Measurements from ENCODE around the gene SRBD1. TPM values are rescaled to one million over a fixed set of nuclear protein-coding genes. Genes with fewer than 3 reads are reported as not detected.

The SRBD1 gene, protein sequence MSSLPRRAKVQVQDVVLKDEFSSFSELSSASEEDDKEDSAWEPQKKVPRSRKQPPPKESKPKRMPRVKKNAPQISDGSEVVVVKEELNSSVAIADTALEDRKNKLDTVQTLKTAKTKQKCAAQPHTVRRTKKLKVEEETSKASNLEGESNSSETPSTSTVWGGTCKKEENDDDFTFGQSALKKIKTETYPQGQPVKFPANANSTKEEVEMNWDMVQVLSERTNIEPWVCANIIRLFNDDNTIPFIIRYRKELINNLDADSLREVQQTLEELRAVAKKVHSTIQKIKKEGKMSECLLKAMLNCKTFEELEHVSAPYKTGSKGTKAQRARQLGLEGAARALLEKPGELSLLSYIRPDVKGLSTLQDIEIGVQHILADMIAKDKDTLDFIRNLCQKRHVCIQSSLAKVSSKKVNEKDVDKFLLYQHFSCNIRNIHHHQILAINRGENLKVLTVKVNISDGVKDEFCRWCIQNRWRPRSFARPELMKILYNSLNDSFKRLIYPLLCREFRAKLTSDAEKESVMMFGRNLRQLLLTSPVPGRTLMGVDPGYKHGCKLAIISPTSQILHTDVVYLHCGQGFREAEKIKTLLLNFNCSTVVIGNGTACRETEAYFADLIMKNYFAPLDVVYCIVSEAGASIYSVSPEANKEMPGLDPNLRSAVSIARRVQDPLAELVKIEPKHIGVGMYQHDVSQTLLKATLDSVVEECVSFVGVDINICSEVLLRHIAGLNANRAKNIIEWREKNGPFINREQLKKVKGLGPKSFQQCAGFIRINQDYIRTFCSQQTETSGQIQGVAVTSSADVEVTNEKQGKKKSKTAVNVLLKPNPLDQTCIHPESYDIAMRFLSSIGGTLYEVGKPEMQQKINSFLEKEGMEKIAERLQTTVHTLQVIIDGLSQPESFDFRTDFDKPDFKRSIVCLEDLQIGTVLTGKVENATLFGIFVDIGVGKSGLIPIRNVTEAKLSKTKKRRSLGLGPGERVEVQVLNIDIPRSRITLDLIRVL
- 18.0 and 27.5 TPM in 2 replicates for total RNA-seq

DNA sequence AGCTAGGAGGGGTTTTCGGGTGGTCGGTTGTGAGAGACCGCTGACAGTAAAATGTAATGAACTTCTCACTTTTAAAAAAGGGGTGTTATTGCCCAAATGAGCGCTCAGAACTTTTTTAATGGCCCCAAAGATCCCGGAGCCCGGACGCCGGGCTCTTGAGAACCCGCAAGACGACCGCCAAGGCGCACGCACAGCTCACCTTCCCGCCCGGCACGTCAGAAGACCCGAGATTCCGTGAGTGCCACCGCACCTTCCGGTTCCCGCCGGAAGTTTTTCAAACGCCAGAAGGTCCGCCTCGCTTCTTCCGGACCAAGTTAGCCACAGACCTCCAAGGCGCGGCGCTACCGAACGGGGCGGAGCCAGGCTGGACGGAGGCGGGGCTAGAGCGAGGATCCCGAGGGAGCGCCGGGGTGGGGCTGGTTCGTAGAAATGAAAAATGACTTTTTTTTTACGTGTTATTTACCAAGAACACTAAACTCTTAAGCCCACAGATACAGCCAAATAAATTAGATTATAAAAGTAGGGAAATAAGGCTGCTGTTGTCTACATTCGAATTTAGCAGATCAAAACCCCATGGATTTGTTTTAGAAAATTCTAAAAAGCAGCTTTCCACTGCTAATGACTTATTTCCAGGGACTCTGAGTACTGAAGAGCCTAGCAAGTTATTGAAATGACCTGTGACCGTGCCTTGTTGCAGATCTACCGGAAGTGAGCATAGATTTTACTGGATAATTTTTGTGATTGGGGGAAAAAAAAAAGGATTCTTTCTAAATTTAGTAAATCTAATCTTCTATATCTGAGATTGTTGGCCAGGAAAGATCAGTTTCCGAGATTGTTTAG is at the start of gene SRBD1:
TSS of gene SRBD1 (minus strand) at position 248 of the 840 bp plus-strand sequence. CDS start 5,826 bp downstream, outside the sequence.
- peak; percentile 95 for DNase-seq

DNA sequence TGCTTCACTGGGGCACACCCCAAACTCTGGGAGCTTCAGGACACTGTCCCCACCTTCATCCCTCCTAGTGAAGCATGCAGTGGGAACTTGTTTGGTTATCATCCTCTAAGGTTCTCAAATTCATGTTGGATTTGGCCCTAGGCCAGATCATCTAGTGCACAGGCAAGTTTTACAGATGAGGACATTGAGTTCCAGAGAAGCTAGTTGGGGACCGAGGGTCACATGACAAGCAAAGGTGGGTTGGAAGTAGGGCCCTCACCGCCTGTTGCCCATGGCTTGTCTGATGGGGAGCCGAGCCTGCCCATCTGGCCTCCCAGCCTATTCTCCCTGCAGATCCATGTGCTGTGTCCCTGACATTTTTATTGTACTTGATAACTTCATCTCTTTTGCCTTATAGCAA is 43.2 kb upstream of the SRBD1 start:
- DNase-seq: no peak

- DNase-seq: no peak
Measured at GRCh38 chr2:45653122-45653913, 42.3 kb upstream of the SRBD1 start.

GRCh38 chr2:45652090-45653031 is 41.3 kb upstream of the SRBD1 start:
- DNase-seq: peak; percentile 67

DNA sequence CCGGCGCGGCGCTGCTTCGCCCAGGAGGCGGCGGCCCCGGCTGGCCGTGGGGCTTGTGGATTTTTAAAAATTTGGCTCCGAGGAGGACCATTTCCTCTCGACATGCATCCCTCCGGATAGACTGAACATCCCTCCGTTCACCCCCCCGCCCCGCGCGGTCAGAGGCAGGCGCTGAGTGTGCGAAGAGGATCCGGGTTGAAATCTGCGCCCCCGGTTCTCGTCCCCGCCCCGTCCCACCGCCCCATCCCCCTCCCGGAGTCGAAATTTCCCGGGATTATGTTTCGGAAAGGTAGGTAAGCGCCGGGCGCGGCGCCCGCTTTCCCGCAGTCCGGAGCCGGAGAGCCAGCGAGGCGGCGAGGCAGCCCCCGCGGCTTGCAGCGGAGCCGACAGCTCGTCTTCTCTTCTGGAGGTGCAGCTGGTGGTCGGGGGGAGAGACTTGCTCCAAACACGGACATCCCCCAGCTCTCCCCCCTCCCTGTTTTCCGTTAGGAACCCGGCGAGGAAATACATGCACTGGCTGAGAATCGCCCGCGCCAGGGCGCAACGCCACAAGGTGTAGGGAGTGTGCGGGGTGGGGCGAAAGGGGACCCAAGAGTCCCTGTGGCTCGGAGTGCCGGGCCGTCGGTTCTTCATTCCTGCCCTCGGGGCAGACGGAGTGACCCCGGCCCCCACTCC is 40.5 kb upstream of the SRBD1 start, which contains the start of gene PRKCE:
TSS of gene PRKCE (plus strand) at position 261 of the 675 bp plus-strand sequence.
- peak; percentile 58 for DNase-seq

DNA sequence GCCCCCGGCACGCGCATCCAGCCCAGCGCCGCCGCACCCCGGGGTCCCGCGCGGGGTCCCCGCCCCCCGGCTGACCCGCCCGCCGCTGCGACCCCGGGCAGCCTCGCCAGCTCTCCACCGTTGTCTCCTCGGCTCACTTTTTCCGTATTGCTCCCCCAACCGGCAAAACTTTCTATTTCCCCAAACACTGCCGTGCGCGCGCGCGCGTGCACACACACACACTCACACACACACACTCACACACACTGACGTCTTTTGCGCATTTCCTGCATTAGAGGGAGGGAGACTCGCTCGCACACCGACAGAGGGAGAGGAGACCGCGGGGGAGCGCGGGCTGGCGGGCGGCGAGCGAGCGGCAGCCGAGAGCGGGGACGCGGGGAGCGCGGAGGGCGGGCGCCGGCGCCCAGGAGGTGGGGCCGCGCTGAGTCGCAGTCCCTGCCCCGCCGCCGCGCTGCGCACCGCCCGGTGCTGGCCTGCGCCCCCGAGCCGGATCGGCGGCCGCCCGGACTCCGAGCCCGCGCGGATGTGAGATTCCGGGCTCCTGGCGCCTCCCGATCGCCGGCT is 39.9 kb upstream of the SRBD1 start:
- DNase-seq: peak; percentile 98

DNA sequence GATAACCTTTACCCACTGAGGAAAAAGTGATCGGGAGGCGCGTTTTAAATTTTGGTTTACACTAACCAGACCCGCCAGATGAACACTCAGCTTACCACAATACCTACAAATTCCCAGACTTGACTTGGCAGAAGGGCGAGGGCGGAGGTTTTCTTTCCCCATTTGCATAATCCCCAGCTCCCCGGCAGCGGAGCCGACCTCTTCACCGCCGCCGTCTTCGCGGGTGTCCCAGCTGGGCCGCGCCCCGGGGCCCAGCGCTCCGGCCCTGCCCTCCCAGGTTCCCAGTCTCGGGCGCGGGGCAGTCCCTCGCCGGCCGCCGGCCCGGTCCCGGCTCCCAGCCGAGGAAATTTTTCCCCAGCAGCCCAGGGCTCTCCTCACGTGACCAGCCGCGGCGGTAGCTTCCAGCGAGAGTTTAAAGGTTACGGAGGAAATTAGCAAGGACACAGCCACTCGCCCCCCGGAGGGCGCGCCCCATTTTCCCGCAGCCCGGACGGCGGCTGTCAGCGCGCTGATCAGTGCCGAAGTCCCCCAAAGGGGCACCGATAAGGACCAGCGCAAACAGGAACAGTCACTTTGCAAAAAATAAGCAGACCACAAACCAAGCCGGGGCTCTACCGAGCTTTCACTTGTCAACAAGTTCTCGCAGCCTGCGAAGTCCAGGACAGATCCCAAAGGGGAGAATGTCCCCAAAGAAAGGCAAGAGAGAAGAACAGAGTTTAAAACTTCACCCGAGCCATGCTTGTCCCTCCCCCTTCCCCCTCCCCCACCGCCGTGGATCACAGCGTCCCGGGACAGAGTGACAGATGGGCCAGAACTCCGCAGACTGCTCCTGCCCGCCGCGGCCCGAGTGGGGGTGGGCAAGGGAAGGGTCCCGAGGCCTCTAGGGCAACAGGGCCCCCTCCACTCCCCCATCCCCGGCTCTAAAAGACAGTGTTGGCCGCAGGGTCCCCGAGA is 39.1 kb upstream of the SRBD1 start:
- peak; percentile 66 for DNase-seq

GRCh38 chr2:45649462-45649857 is 38.4 kb upstream of the SRBD1 start:
- peak; percentile 61 for DNase-seq

DNA sequence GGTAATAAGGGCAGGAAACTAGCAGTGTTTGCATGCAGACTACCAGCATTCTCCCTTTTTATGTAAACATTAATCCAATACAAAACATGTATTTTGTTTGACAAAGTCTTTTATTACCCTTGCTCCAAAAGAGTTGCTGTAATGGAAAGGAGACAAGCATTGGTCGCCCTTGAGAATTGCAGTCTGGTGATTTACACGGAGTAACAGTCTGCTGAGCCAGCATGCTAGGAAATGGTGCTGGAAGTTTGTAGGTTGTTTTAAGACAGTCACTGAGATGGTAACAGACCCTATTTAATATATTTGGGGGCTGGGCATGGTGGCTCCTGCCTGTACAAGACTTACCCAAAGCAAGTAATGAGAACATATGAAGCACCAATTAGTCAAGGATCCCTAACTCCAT is 37.6 kb upstream of the SRBD1 start:
- DNase-seq: no peak

- DNase-seq: no peak
Measured at GRCh38 chr2:45647986-45648520, 37.0 kb upstream of the SRBD1 start.

DNA sequence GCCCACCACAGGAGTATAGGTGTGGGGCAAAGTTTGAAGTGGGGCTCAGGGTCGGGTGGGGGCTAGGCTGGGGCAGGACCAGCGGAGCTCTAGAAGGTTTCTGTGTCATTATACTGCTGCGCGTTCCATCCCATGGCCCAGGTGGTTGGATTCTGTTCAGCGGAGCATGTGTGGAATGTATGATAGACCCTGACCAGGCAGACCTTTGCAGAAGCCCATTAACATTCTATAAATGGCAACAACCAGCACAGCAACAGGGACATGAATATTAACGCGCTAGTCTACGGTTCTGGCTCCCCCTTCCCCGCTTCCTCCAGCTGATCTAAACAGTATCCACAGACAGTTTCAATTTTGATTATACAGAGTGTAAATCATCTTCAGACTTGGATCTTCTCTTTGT is 36.3 kb upstream of the SRBD1 start:
- DNase-seq: no peak

GRCh38 chr2:45646289-45646688 is 35.2 kb upstream of the SRBD1 start:
- DNase-seq: no peak

DNA sequence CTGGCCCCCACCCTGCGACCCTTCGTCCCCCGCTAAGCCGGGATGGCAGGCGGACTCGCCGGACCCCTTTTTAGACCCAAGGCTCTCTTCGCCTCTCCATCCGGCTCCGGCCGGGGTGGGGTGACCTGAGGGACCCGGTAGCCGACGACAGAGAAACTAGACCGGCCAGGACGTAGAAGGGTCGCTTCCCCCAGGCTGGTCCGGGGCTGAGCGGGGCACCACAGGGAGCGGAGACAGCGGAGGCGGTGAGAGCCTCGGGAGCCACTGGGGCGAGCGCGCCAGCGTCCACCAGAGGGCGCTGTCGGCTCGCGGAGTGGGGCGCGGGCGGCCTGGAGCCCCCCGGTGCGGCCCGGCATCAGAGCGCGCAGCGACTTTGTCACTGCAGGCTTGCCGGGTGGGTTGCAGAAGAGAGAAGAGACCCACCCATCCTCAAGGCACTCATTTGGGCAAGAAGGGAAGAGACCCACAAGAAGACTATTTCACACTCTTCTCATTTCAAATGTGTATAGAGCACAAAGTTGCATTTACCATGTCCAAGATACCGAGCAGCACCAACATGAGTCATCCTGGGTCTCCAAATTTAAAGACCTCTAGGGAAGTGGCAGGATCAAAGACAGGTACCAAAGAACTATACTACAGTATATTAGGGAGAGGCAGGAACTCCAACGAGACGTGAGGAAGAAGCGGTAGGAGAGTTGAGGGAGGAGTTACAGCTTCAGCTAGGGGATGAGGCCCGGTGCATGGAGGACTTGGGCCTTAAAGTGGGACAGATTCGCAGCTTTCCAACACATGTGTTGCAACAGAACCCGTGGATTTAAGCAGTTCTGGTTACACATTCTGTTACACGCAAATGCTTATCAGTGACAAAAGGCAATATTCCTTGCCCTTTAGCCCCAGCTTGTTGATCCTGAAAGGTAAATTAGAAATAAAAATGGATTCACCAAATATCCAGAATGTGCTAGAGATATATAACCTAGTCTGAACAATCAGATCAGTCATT is 32.8 kb upstream of the SRBD1 start:
- DNase-seq: peak; percentile 76

DNA sequence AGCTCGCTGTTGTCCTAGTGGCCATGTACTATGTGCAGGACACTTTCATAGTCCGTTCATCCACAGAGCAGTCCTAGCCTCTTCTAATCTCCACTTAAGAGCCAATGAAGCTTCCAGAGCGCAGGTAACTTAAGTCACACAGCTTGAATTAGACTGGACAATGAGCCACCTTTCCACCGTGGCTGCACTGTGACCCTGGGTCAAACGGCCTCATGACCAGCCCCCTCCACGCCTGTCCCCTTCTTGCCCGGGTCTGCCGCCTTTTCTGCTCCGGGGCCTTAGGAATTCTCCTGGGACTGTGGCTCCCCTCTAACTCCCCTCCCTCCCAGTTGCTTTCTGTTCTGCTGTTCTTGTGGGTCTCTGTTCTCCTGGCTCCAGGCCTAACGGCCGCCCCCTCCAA is 32.0 kb upstream of the SRBD1 start:
- DNase-seq: peak; percentile 27

DNA sequence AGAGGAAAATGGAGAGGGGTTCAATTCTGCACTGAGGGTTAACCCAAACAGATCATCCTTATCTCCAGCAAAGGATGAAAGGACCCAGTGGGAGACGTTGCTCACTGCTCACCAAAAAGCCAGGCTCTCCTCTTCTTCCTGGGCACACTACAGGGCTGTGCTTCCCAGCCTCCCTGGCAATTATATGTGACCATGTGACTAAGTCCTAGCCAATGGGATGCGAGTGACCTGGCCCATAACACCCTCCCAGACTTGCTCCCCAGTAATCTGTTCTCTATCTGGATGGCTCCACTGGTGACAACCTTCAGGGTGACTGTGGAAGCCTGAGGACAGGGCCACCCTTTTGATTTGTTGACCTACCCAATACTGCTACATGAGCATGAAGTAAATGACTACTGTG is 29.5 kb upstream of the SRBD1 start:
- DNase-seq: no peak

- peak; percentile 17 for DNase-seq
Measured at GRCh38 chr2:45637440-45637839, 26.4 kb upstream of the SRBD1 start.

DNA sequence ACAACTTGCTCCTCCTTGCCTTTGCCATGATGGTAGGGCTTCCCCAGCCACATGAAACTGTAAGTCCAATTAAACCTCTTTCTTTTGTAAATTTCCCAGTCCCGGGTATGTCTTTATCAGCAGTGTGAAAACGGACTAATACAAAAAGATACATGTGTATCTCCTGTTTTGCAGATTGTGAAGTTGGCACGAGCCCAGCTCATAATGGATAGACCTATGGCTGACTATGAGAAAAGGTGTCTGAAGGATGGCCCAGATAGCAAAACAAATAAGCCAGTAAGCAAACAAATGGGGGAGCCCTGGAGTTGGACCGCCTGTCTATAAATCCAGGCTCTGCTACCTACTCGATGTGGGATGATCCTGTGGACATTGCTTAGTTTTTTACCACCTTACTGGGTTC is 24.9 kb upstream of the SRBD1 start:
- no peak for DNase-seq

Measured in dermis blood vessel endothelial cell (primary cell).